DMS53 (cell line): ENCODE measurements around the gene CNKSR1.

Source experiments
- DNase-seq: peaks from one replicate; lab custom pipeline; 2025; lab: John Stamatoyannopoulos, UW

The CNKSR1 gene

DNA sequence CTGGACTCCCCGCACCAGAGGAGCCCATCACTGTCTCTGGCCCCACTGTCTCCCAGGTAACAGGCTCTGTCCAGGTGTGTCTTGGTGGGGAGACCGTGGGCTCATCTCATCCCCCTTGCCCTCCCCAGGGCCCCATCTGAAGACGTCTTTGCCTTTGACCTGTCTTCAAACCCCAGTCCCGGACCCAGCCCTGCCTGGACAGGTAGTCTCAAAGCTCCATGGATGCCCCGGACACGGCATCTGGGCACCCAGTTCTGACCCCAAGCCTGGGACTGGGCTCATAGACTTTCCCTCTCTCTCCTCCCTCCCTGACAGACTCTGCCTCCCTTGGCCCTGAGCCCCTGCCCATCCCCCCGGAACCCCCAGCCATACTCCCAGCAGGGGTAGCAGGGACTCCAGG, 6.8 kb downstream of the CNKSR1 start:
- DNase-seq = no peak

GRCh38 chr1:26184883-26185282, 7.6 kb downstream of the CNKSR1 start:
- DNase-seq = no peak

DNA sequence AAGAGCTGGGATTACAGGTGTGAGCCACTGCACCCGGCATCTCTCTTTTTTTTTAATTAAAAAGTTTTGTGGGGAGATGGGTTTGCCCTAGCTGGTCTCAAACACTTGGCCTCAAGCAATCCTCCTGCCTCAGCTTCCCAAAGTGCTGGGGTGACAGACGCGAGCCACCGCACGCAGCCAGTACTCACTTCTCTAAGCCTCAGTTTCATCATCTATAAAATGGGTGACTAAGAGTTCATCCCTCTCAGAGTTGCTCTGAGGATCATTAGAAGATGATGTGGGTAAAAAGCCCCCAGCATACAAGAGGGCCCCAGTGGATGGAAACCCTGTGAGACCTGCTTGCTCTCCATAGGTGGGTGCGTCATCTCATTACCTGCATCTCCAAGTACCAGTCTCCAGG, 10.6 kb downstream of the CNKSR1 start:
- no peak for DNase-seq

DNA sequence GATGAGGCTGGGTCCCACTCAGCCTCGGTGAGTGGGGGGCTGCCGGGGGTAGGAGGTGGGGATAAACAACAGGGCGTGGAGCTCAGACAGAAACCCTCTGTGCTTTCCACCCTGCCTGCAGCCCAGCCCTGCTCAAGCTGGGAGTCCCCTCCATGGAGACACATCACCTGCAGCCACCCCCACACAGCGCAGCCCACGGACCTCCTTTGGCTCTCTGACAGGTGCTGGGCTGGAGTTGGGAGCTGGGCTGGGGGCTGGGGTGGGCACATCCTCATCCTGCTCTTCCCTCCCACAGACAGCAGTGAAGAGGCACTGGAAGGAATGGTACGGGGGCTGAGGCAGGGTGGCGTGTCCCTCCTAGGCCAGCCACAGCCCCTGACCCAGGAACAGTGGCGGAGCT, 11.2 kb downstream of the CNKSR1 start:
- DNase-seq = no peak

DNA sequence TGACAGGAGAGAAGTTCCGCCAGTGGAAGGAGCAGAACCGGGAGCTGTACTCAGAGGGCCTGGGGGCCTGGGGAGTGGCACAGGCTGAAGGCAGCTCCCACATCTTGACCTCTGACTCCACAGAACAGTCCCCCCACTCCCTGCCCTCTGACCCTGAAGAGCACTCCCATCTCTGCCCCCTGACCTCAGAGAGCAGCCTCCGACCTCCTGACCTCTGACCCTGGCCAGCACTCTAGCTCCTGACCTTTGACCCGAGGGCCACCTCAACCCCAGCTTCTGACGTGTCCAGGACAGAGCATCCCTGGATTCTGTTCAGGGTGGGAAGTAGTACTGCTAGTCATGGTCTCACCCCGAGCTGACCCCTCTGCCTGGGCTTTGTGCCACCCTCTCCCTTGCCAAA, 12.0 kb downstream of the CNKSR1 start:
- DNase-seq = no peak

DNA sequence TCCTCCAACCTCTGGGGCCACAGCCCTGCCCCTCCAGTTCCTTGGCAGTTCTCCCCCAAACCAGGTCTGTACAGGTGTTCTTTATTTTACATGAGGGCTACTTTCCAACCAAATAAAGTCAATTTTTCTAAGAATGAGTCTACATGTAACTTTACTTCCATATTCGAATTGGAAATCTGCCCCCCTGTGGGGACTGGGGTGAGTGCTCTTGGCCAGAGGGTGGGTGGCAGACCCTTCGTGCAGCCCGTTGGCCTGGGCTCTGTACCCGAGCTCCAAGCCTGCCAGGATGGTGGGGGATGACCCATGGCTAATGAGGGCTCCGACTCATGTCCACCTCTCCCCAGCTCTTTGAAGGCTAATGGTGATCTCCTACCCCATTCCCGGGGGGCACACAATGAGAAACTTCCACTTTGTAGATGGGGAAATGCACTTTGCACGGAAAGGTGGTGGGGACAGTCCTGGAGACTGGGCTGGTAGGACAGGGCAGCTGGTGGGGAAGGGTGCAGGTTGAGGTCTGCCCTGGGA, 12.5 kb downstream of the CNKSR1 start:
- DNase-seq = no peak

- DNase-seq = peak; percentile 64
These were observed 13.2 kb downstream of the CNKSR1 start, which contains the start of gene CATSPER4 for GRCh38 chr1:26190373-26190987. Gene CATSPER4 (plus strand): TSS chr1:26190602. CDS start chr1:26190628, 26 bp downstream.

DNA sequence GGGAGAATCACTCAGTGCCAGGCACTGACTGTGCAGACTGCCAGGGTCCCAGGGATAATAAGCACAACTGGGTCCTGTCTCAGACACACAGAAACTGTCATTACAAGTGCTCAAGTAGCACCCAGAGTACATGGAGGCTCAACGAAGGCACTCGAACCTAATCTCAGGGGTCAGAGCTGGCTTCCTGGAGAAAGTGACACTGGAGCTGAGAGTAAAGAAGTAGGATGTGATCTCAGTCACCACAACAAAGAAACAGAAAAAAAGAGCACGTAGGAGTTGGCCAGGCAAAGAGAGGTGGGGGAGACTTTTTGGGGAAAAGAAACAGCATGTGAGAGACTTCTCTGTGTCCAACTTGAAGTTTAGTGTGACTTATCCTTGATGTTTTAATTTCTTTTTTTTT, 14.4 kb downstream of the CNKSR1 start:
- DNase-seq = no peak

DNA sequence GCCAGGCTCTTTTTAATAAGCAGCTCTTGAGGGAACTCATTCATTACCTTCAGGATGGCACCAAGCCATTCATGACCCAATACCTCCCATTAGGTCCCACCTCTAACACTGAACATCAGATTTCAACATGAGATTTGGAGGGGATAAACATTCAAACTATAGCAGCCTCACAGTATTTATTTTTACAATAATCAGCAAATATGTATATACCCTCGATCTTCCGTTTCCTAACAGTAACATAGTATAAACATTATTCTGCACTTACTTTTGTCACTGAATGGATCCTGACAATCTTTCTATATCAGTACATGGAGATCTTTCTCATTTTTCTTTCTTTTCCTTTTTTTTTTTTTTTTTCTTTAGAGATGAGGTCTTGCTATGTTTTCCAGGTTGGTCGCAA, 18.5 kb downstream of the CNKSR1 start:
- no peak for DNase-seq

DNA sequence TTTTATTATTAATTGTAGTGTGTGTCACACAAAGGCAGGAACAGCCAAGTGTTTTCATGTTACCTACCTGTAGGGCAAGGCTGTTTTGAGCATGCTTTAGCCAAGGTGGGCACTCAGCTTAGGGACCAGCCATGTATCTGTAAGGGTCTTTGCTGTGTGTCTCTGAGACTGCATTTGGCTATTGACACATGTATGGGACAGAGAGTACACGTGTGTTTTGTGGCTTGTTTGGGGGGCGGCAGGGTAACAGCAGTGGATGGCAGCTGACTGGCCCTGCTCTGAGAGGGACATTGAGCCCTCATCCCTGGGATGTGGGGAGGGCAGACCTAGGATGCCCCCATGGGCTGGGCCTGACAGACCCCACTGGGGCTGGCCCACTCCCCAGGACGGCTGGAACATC, 20.0 kb downstream of the CNKSR1 start:
- no peak for DNase-seq

DNA sequence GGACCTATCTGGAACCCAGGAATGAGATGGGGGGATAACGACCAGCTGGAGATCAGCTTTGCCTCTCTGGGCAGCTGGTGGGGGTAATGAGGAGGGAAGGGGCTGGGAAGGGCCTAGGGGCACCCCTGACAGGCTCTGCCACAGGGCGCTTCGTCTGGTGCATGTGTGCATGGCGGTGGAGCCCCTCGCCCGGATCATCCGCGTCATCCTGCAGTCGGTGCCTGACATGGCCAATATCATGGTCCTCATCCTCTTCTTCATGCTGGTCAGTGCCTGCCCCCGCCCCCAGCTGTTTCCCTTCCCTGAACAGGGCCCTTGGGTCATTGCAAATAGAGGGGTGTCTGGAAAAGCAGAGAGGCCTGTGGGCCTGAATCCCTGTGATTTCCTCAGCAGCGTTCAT, 20.5 kb downstream of the CNKSR1 start:
- no peak for DNase-seq

GRCh38 chr1:26200413-26200812, 23.1 kb downstream of the CNKSR1 start:
- no peak for DNase-seq

- DNase-seq = no peak
These were observed 26.5 kb downstream of the CNKSR1 start for GRCh38 chr1:26203642-26204318.

GRCh38 chr1:26210147-26210870, 33.0 kb downstream of the CNKSR1 start:
- DNase-seq = no peak

DNA sequence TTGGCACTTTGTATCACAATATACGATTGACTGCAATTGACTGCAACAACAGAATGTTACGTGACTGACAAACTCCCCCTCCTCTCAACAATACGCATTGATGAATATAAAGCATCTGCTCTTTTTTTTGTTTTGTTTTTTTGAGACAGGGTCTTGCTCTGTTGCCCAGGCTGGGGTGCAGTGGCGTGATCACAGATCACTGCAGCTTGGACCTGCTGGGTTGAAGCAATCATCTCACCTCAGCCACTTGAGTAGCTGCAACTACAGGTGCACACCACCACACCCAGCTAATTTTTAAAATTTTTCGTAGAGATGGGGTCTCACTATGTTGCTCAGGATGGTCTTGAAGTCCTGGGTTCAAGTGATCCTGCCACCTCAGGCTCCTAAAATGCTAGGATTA, 35.4 kb downstream of the CNKSR1 start:
- DNase-seq = no peak

- no peak for DNase-seq
These were observed 36.1 kb downstream of the CNKSR1 start for GRCh38 chr1:26213335-26213905.

GRCh38 chr1:26215246-26215645, 38.0 kb downstream of the CNKSR1 start:
- no peak for DNase-seq

- no peak for DNase-seq
These were observed 41.7 kb downstream of the CNKSR1 start for GRCh38 chr1:26218906-26219494.

- peak; percentile 45 for DNase-seq
These were observed 43.1 kb downstream of the CNKSR1 start for GRCh38 chr1:26220199-26220912.

DNA sequence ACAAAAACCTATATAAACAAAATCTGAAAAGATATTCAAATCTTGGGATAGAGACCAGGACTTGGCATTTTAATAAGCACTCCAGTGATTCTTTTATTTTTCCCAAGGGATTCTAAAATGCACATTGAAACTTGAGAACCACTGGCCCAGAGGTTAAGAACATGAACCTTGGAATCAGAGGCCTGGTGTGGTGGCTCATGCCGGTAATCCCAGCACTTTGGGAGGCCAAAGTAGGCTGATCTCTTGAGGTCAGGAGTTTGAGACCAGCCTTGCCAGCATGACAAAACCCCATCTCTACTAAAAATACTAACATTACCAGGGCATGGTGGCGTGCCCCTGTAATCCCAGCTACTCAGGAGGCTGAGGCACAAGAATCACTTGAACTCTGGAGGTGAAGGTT, 43.8 kb downstream of the CNKSR1 start:
- DNase-seq = no peak

- no peak for DNase-seq
These were observed 47.3 kb downstream of the CNKSR1 start for GRCh38 chr1:26224606-26225005.
